SH-SY5Y (cell line): ENCODE data around the gene MYO5C.

Experiments
- GATA2 ChIP-seq: IDR thresholded peaks from 2 replicates; pipeline ENCODE4 v1.6.1; 2011; ENCODE audit warnings: mild to moderate bottlenecking, low read depth, low read length
- GATA3 ChIP-seq: IDR thresholded peaks from 2 replicates; pipeline ENCODE4 v1.6.1; 2011; ENCODE audit warnings: low read depth, mild to moderate bottlenecking, low read length, moderate library complexity

GRCh38 chr15:52284164-52284563 is 11.4 kb downstream of the MYO5C start:
- TF ChIP-seq GATA2 (no peak), GATA3 (no peak)
